GM12878 (cell line): ENCODE measurements around the gene STAMBP. TPM values are rescaled to one million over a fixed set of nuclear protein-coding genes. Genes with fewer than 3 reads are reported as not detected.

Experiments used
- ATF7 ChIP-seq: fragments of 450-650 bp; IDR thresholded peaks from 2 replicates; pipeline ENCODE4 v1.6.1; 2016; ENCODE audit warnings: low read depth, mild to moderate bottlenecking
- BRCA1 ChIP-seq: IDR thresholded peaks from 2 replicates; pipeline ENCODE4 v1.6.1; 2011; ENCODE audit warnings: low read depth, low read length, improper control_type of control experiment
- CBX3 ChIP-seq: fragments of 200-600 bp; sonication (generic); IDR thresholded peaks from 2 replicates; pipeline ENCODE4 v1.6.1; 2016; ENCODE audit warnings: low read depth, borderline replicate concordance
- CHD1 ChIP-seq: IDR thresholded peaks from 2 replicates; pipeline ENCODE4 v1.6.1; 2012; ENCODE audit warnings: low read depth, low read length, improper control_type of control experiment
- CHD2 ChIP-seq: IDR thresholded peaks from 2 replicates; pipeline ENCODE4 v1.6.1; 2011; ENCODE audit warnings: low read depth, low read length, improper control_type of control experiment, borderline replicate concordance
- EED ChIP-seq: sonication (generic); IDR thresholded peaks from 2 replicates; pipeline ENCODE4 v1.6.1; 2016; ENCODE audit warnings: antibody characterized with exemption, low read depth
- FOXK2 ChIP-seq: fragments of 450-650 bp; IDR thresholded peaks from 2 replicates; pipeline ENCODE4 v1.6.1; 2017; ENCODE audit warnings: mild to moderate bottlenecking, moderate library complexity
- FOXM1 ChIP-seq: IDR thresholded peaks from 2 replicates; pipeline ENCODE4 v1.6.1; 2012; ENCODE audit warnings: low read depth, mild to moderate bottlenecking, inconsistent platforms, low read length, moderate library complexity
- IKZF1 ChIP-seq: fragments of 450-650 bp; conservative IDR thresholded peaks from 2 replicates; pipeline ENCODE4 v1.6.1; 2017; ENCODE audit warnings: antibody characterized with exemption, mild to moderate bottlenecking
- KDM1A ChIP-seq: fragments of 200-600 bp; sonication (generic); IDR thresholded peaks from 2 replicates; pipeline ENCODE4 v1.6.1; 2016; ENCODE audit warnings: borderline replicate concordance
- MTA3 ChIP-seq: IDR thresholded peaks from 2 replicates; pipeline ENCODE4 v1.6.1; 2012; ENCODE audit warnings: low read length, inconsistent platforms, borderline replicate concordance
- NFXL1 ChIP-seq: fragments of 450-650 bp; IDR thresholded peaks from 2 replicates; pipeline ENCODE4 v1.6.1; 2017; ENCODE audit warnings: antibody characterized with exemption, mild to moderate bottlenecking, borderline replicate concordance
- NRF1 ChIP-seq: conservative IDR thresholded peaks from 2 replicates; pipeline ENCODE4 v1.6.1; 2011; ENCODE audit warnings: mild to moderate bottlenecking, low read depth, low read length, improper control_type of control experiment
- RAD51 ChIP-seq: fragments of 450-650 bp; IDR thresholded peaks from 2 replicates; pipeline ENCODE4 v1.6.1; 2016; ENCODE audit warnings: moderate library complexity, mild to moderate bottlenecking, inconsistent platforms
- RFX5 ChIP-seq: IDR thresholded peaks from 2 replicates; pipeline ENCODE4 v1.6.1; 2011; ENCODE audit warnings: low read depth, low read length, improper control_type of control experiment
- SMAD5 ChIP-seq: IDR thresholded peaks from 2 replicates; pipeline ENCODE4 v1.6.1; 2016; ENCODE audit warnings: antibody characterized with exemption, low read depth
- SREBF1 ChIP-seq: IDR thresholded peaks from 2 replicates; pipeline ENCODE4 v1.6.1; 2012; ENCODE audit warnings: mild to moderate bottlenecking, low read length
- TCF3 ChIP-seq: IDR thresholded peaks from 2 replicates; pipeline ENCODE4 v1.6.1; 2012; ENCODE audit warnings: low read depth, mild to moderate bottlenecking, low read length, borderline replicate concordance; ENCODE audit not compliant: insufficient read depth
- ZSCAN29 ChIP-seq: fragments of 450-650 bp; IDR thresholded peaks from 2 replicates; pipeline ENCODE4 v1.6.1; 2017; ENCODE audit warnings: mild to moderate bottlenecking, moderate library complexity
- polyA plus RNA-seq, 11 experiments: library from polyadenylated mRNA; depleted of rRNA in 4 of 11; unstranded in 6 of 11; stranded (reverse) in 5 of 11; fragments of >200 nt; fragmentation: Nextera tagmentation in 4 of 11; fragmentation: Illumina TruSeq in 1 of 11; extraction: Ambion mirVana in 4 of 11; extraction: Trizol in 1 of 11; gene quantifications; 1 replicate in 1 of 11; 2 replicates in 10 of 11; pipeline versions ENCODE4 v1.2.1 to v1.2.3, GENCODE V29; 2011 to 2016; ENCODE audit warnings: inconsistent platforms in 2 of 11, missing spikeins in 2 of 11, low read depth in 1 of 11
- total RNA-seq, 4 experiments: library from RNA; depleted of rRNA in 3 of 4; stranded (reverse); fragments of >200 nt in 3 of 4; fragmentation: Illumina TruSeq in 1 of 4; extraction: Trizol in 1 of 4; gene quantifications; 2 replicates each; pipeline versions ENCODE4 v1.2.1 to v1.2.3, GENCODE V29; 2013 to 2021
- TF ChIP-seq, protein P1 (sequence below): fragments of 150-350 bp; IDR thresholded peaks from 2 replicates; pipeline ENCODE4 v1.6.1; 2016; ENCODE audit warnings: low read depth, low read length
- TF ChIP-seq, protein P2 (sequence below): fragments of 450-650 bp; IDR thresholded peaks from 2 replicates; pipeline ENCODE4 v1.6.1; 2016; ENCODE audit warnings: mild to moderate bottlenecking
- TF ChIP-seq, protein P3 (sequence below): fragments of 450-650 bp; IDR thresholded peaks from 2 replicates; pipeline ENCODE4 v1.6.1; 2018; ENCODE audit warnings: borderline replicate concordance, mild to moderate bottlenecking; ENCODE audit not compliant: partially characterized antibody
- TF ChIP-seq, protein P4 (sequence below): fragments of 450-650 bp; IDR thresholded peaks from 2 replicates; pipeline ENCODE4 v1.6.1; 2018; ENCODE audit warnings: mild to moderate bottlenecking, low read depth, moderate library complexity; ENCODE audit not compliant: partially characterized antibody

Gene STAMBP
- total and polyA plus RNA-seq, 10 of the 15 experiments (the other 5 are each of a cell fraction or from before 2014, with no cell fraction given), result 38.9 to 84.1 (median 69.7) TPM

DNA sequence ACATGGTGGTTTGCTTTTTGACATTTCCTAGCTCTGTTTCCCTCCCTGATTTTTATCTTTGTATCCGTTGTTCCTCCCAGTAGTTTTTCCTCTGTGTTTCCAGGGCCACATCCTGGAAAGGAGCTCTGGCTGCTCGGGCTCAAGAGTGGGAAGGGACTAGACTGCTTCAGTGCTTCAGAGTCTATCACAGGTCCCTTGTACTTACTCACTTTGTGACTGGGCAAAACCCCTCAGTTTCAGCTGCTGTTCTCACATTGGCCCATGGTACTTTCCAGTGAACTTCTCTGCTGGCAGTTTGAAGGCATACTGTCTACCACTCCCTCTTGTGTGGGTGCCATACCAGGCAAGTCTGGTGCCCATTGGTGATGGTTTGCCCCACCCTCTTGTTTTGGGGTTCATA, 7.5 kb upstream of the STAMBP start (continued):
- no peak for TF ChIP-seq RFX5
- no peak for TF ChIP-seq NRF1
- no peak for TF ChIP-seq SMAD5
- TF ChIP-seq IKZF1, result peak; percentile 76; the same call in 1 of the 2 replicates
- no peak for TF ChIP-seq CBX3
- TF ChIP-seq NFXL1, result no peak
- peak; percentile 30; the same call in 1 of the 2 replicates for TF ChIP-seq MTA3
- no peak for TF ChIP-seq ZSCAN29
- TF ChIP-seq, protein P1, sequence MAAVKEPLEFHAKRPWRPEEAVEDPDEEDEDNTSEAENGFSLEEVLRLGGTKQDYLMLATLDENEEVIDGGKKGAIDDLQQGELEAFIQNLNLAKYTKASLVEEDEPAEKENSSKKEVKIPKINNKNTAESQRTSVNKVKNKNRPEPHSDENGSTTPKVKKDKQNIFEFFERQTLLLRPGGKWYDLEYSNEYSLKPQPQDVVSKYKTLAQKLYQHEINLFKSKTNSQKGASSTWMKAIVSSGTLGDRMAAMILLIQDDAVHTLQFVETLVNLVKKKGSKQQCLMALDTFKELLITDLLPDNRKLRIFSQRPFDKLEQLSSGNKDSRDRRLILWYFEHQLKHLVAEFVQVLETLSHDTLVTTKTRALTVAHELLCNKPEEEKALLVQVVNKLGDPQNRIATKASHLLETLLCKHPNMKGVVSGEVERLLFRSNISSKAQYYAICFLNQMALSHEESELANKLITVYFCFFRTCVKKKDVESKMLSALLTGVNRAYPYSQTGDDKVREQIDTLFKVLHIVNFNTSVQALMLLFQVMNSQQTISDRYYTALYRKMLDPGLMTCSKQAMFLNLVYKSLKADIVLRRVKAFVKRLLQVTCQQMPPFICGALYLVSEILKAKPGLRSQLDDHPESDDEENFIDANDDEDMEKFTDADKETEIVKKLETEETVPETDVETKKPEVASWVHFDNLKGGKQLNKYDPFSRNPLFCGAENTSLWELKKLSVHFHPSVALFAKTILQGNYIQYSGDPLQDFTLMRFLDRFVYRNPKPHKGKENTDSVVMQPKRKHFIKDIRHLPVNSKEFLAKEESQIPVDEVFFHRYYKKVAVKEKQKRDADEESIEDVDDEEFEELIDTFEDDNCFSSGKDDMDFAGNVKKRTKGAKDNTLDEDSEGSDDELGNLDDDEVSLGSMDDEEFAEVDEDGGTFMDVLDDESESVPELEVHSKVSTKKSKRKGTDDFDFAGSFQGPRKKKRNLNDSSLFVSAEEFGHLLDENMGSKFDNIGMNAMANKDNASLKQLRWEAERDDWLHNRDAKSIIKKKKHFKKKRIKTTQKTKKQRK, result no peak
- peak; percentile 48; the same call in 1 of the 2 replicates for TF ChIP-seq EED
- TF ChIP-seq CHD2, result no peak
- TF ChIP-seq ATF7, result no peak
- TF ChIP-seq, protein P2, sequence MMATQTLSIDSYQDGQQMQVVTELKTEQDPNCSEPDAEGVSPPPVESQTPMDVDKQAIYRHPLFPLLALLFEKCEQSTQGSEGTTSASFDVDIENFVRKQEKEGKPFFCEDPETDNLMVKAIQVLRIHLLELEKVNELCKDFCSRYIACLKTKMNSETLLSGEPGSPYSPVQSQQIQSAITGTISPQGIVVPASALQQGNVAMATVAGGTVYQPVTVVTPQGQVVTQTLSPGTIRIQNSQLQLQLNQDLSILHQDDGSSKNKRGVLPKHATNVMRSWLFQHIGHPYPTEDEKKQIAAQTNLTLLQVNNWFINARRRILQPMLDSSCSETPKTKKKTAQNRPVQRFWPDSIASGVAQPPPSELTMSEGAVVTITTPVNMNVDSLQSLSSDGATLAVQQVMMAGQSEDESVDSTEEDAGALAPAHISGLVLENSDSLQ, result peak; percentile 21
- TF ChIP-seq RAD51, result no peak
- no peak for TF ChIP-seq BRCA1
- TF ChIP-seq SREBF1, result no peak
- no peak for TF ChIP-seq FOXM1
- no peak for TF ChIP-seq CHD1
- TF ChIP-seq TCF3, result 0 out of 2 replicates have a peak, but pooled peaks have one; percentile 47
- TF ChIP-seq, protein P3, sequence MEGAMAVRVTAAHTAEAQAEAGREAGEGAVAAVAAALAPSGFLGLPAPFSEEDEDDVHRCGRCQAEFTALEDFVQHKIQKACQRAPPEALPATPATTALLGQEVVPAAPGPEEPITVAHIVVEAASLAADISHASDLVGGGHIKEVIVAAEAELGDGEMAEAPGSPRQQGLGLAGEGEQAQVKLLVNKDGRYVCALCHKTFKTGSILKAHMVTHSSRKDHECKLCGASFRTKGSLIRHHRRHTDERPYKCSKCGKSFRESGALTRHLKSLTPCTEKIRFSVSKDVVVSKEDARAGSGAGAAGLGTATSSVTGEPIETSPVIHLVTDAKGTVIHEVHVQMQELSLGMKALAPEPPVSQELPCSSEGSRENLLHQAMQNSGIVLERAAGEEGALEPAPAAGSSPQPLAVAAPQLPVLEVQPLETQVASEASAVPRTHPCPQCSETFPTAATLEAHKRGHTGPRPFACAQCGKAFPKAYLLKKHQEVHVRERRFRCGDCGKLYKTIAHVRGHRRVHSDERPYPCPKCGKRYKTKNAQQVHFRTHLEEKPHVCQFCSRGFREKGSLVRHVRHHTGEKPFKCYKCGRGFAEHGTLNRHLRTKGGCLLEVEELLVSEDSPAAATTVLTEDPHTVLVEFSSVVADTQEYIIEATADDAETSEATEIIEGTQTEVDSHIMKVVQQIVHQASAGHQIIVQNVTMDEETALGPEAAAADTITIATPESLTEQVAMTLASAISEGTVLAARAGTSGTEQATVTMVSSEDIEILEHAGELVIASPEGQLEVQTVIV, result no peak
- no peak for TF ChIP-seq FOXK2
- TF ChIP-seq KDM1A, result no peak
- TF ChIP-seq, protein P4, sequence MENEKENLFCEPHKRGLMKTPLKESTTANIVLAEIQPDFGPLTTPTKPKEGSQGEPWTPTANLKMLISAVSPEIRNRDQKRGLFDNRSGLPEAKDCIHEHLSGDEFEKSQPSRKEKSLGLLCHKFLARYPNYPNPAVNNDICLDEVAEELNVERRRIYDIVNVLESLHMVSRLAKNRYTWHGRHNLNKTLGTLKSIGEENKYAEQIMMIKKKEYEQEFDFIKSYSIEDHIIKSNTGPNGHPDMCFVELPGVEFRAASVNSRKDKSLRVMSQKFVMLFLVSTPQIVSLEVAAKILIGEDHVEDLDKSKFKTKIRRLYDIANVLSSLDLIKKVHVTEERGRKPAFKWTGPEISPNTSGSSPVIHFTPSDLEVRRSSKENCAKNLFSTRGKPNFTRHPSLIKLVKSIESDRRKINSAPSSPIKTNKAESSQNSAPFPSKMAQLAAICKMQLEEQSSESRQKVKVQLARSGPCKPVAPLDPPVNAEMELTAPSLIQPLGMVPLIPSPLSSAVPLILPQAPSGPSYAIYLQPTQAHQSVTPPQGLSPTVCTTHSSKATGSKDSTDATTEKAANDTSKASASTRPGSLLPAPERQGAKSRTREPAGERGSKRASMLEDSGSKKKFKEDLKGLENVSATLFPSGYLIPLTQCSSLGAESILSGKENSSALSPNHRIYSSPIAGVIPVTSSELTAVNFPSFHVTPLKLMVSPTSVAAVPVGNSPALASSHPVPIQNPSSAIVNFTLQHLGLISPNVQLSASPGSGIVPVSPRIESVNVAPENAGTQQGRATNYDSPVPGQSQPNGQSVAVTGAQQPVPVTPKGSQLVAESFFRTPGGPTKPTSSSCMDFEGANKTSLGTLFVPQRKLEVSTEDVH, result no peak
